RWPE2 (cell line): Measurements from ENCODE around the gene SH3PXD2A.

Source experiments
- ATAC-seq: fragments of 200-7000 bp; cut with Tn5 transposase; 3 replicates; pipeline ENCODE4 v1.9.1; 2021; ENCODE audit warnings: low read depth
- DNase-seq: peaks from one replicate; pipeline ENCODE4 v3.0.0-alpha.2; 2020; ENCODE audit warnings: low spot score
- H3K27ac ChIP-seq: fragments of 450-650 bp; 2 replicates; pipeline ENCODE4 v1.5.1; 2017; ENCODE audit warnings: mild to moderate bottlenecking; ENCODE audit not compliant: poor library complexity, severe bottlenecking
- H3K27me3 ChIP-seq: fragments of 250-450 bp; sonication (Bioruptor Pico); 2 replicates; pipeline ENCODE4 v1.5.1; 2021; ENCODE audit warnings: mild to moderate bottlenecking, moderate library complexity; ENCODE audit not compliant: insufficient read depth, poor library complexity, severe bottlenecking
- H3K36me3 ChIP-seq: fragments of 250-450 bp; sonication (Bioruptor Pico); 2 replicates; pipeline ENCODE4 v1.5.1; 2020; ENCODE audit warnings: low read depth, mild to moderate bottlenecking, moderate library complexity
- H3K4me1 ChIP-seq: fragments of 250-450 bp; sonication (Bioruptor Pico); 2 replicates; pipeline ENCODE4 v1.5.1; 2021; ENCODE audit warnings: mild to moderate bottlenecking, moderate library complexity; ENCODE audit not compliant: insufficient read depth, poor library complexity, severe bottlenecking
- H3K4me3 ChIP-seq: fragments of 250-450 bp; sonication (Bioruptor Pico); 2 replicates; pipeline ENCODE4 v1.5.1; 2021; ENCODE audit warnings: mild to moderate bottlenecking, moderate library complexity; ENCODE audit not compliant: severe bottlenecking
- H3K9me3 ChIP-seq: fragments of 250-450 bp; sonication (Bioruptor Pico); 2 replicates; pipeline ENCODE4 v1.5.1; 2021; ENCODE audit warnings: mild to moderate bottlenecking, moderate library complexity; ENCODE audit not compliant: severe bottlenecking
- TF ChIP-seq, protein P1 (sequence below): fragments of 450-650 bp; IDR thresholded peaks from one replicate; pipeline ENCODE4 v1.5.1; 2017; ENCODE audit warnings: mild to moderate bottlenecking, moderate library complexity; ENCODE audit not compliant: poor library complexity, severe bottlenecking

The SH3PXD2A gene

DNA sequence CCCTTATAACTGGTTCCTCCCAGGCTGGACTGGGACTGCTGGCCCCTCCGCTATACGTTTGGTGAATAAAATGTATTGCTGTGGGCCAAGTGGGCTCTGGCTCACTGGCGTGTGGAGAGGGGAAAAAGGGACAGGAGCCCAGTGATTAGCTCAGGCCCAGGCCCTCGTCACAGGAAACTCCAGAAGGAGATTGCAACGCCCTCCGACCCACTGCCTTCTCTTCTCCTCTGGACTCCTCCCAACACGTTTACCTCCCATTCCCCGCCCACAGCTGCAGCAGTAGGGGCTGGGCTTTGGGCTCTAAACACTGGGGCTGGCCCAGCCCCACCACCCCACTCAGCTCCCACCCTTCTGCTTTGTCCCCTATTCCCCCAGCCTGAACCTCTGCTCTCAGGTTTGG lies 188.0 kb downstream of the SH3PXD2A start:
- H3K27ac ChIP-seq: no peak overlapping the region
- no peaks in the 10 kb centered on the region for H3K9me3 ChIP-seq
- TF ChIP-seq, protein P1, sequence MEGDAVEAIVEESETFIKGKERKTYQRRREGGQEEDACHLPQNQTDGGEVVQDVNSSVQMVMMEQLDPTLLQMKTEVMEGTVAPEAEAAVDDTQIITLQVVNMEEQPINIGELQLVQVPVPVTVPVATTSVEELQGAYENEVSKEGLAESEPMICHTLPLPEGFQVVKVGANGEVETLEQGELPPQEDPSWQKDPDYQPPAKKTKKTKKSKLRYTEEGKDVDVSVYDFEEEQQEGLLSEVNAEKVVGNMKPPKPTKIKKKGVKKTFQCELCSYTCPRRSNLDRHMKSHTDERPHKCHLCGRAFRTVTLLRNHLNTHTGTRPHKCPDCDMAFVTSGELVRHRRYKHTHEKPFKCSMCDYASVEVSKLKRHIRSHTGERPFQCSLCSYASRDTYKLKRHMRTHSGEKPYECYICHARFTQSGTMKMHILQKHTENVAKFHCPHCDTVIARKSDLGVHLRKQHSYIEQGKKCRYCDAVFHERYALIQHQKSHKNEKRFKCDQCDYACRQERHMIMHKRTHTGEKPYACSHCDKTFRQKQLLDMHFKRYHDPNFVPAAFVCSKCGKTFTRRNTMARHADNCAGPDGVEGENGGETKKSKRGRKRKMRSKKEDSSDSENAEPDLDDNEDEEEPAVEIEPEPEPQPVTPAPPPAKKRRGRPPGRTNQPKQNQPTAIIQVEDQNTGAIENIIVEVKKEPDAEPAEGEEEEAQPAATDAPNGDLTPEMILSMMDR: no peak
- no peaks in the 10 kb centered on the region for H3K4me1 ChIP-seq
- no peak for DNase-seq
- no peak for ATAC-seq
- no peaks in the 10 kb centered on the region for H3K27me3 ChIP-seq
- H3K36me3 ChIP-seq: peaks cover 29% of the 10 kb centered on the region
- H3K4me3 ChIP-seq: no peak overlapping the region

DNA sequence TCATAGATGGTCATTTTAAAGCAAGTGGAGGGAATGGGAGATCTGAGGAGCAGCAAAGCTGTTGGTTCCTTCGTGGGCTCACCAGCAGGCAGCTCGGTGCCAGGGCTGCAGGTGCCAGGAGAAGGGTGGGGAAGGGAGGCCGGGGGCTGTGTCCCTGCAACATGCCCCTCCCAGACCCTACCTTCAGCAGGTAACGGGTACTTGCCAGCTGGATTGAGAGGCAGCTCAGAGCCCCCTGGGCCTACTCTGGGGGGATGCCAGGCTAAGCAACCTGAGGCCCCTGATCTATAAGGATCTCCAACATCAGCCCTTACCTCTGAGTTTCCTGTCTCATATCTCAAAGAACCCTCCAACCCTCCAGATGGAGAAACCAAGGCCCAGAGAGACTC lies 188.6 kb downstream of the SH3PXD2A start:
- no peaks in the 10 kb centered on the region for H3K9me3 ChIP-seq
- TF ChIP-seq, protein P1: no peak
- no peak overlapping the region for H3K4me3 ChIP-seq
- H3K36me3 ChIP-seq: peaks cover 29% of the 10 kb centered on the region
- no peak overlapping the region for H3K27ac ChIP-seq
- no peaks in the 10 kb centered on the region for H3K4me1 ChIP-seq
- no peak for DNase-seq
- ATAC-seq: no peak
- H3K27me3 ChIP-seq: no peaks in the 10 kb centered on the region

DNA sequence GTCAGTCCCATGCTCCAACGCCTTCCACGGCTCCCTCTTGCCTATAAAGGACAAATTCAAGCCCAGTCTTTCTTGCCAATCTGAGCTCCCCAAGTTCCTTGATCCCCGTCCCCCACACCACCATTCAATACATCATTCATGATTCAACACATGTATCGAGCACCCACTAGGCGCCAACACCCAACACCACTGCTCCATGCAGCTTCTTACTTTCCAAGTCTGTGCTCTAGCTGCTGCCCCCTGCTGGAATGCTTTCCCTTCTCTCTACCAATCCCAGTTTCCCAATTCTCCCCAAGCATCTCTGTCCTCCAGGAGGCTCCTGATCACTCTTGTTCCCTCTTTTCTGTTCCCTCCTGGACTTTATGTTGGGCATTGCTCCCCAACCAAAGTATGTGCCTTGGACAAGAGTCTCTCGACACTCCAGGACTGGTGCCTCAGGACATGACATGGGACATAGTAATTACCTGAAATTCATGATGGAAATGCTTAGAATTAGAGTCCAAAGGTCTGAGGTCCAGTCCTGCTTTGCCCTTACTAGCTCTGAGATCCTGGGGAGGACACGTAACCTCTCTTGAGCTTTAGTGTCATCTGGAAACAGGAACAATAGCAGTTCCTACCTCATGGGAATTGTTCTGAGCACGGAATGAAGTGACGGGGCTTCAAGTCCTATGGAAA lies 189.2 kb downstream of the SH3PXD2A start:
- Histone ChIP-seq H3K4me1 (no peaks in the 10 kb centered on the region), H3K4me3 (no peak overlapping the region), H3K9me3 (no peaks in the 10 kb centered on the region), H3K27me3 (no peaks in the 10 kb centered on the region), H3K36me3 (peaks cover 29% of the 10 kb centered on the region), H3K27ac (no peak overlapping the region)
- DNase-seq (no peak), ATAC-seq (no peak)
- TF ChIP-seq, protein P1: peak; percentile 41

DNA sequence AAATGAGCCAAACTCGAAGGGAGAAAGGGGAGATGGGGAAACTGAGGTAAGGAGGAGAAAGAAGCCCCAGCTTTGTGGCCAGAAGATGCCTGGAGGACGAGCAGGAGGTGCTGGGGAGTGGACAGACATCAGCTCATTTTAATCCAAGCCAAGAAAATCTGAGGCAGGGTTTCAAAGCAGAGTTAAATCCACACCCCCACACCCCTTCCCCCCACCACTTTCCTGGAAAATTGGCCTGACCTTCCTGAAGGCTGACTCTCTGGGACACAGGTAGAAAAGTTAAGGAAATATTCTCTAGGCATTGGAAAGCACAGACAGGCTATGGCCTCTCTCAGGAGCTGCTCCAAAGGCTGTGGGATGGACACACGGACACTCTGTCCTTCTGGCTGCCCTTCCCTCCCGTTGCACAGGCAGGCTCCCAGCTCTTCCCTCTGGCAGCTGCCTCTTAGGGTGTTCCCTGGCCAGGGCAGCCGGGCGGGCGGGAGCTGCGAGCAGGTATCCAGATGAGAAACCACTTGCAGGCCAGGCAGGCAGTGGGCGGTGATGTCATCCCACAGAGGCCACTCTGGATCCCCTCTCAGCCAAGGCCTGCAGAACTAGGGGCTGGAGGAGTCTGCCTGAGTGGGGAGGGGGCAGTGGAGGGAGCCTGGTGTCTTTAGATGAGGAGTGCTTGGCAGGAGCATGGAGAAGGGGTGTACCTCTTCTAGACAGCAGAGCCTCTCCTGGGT lies 190.1 kb downstream of the SH3PXD2A start:
- DNase-seq (no peak), ATAC-seq (peak; percentile 13; the same call in 1 of the 3 replicates)
- Histone ChIP-seq H3K4me1 (no peaks in the 10 kb centered on the region), H3K27ac (no peak overlapping the region), H3K4me3 (no peak overlapping the region), H3K27me3 (no peaks in the 10 kb centered on the region), H3K9me3 (no peaks in the 10 kb centered on the region), H3K36me3 (peaks cover 22% of the 10 kb centered on the region)
- TF ChIP-seq, protein P1: no peak

DNA sequence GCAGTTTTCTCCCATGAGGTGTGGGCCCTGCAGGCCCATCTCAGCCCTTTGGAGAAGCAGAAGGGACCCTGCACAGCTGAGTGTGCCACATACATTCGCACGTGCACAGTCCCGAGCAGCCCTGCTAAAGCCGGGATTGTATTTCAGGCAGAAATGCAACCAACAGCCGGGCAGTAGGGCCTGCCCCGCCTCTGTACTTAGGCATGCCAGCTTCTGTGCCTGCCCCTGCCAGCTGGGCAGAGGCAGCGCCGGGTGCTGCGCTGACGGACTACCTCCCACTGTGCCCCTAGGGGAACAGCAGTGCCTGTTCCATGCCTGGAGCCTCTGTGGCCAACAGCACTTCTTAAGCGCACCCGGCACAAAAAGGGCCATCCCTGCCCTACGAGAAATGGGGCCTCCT lies 191.6 kb downstream of the SH3PXD2A start:
- H3K9me3 ChIP-seq: no peaks in the 10 kb centered on the region
- no peak for ATAC-seq
- H3K27me3 ChIP-seq: no peaks in the 10 kb centered on the region
- no peak for DNase-seq
- no peak overlapping the region for H3K27ac ChIP-seq
- H3K36me3 ChIP-seq: peaks cover 19% of the 10 kb centered on the region
- no peak overlapping the region for H3K4me3 ChIP-seq
- TF ChIP-seq, protein P1: no peak
- no peaks in the 10 kb centered on the region for H3K4me1 ChIP-seq
